Uterus (tissue), 4 donors: Measurements from ENCODE around the gene SBK3. TPM values are rescaled to one million over a fixed set of nuclear protein-coding genes. Genes with fewer than 3 reads are reported as not detected.

Experiments
- DNase-seq, 2 donors: peaks; one replicate each; pipeline ENCODE4 v3.0.0-alpha.2; 2019 to 2020
- H3K27ac ChIP-seq, 2 donors: fragments of 200-600 bp; sonication (generic); 1 replicate in 1 of 2; 2 replicates in 1 of 2; pipeline ENCODE4 v1.5.1; 2016 to 2018
- H3K27me3 ChIP-seq, 2 donors: fragments of 200-600 bp; sonication (generic); one replicate each; pipeline ENCODE4 v1.5.1; 2018 to 2019; ENCODE audit warnings: control low read depth in 1 of 2
- H3K36me3 ChIP-seq, 2 donors: fragments of 200-600 bp; sonication (generic); one replicate each; pipeline ENCODE4 v1.5.1; 2019; ENCODE audit warnings: control low read depth in 1 of 2
- H3K4me1 ChIP-seq, 2 donors: fragments of 200-600 bp; sonication (generic); one replicate each; pipeline ENCODE4 v1.5.1; 2018 to 2019; ENCODE audit warnings: control low read depth in 1 of 2
- H3K4me3 ChIP-seq, 2 donors: fragments of 200-600 bp; sonication (generic); 1 replicate in 1 of 2; 2 replicates in 1 of 2; pipeline ENCODE4 v1.5.1; 2018 to 2019; ENCODE audit warnings: mild to moderate bottlenecking in 1 of 2
- H3K9me3 ChIP-seq, 2 donors: fragments of 200-600 bp; sonication (generic); one replicate each; pipeline ENCODE4 v1.5.1; 2019; ENCODE audit warnings: control low read depth in 1 of 2
- POLR2A ChIP-seq, 2 donors: fragments of 450-650 bp; IDR thresholded peaks; one replicate each; pipeline ENCODE4 v1.6.1; 2016; ENCODE audit warnings: antibody characterized with exemption in 2 of 2, mild to moderate bottlenecking in 1 of 2, moderate library complexity in 1 of 2
- intact Hi-C: fragments of 100-400 bp; cut with DNase I; formaldehyde crosslinking; loops from one replicate; pipeline ENCODE4 v1.15.1; 2023; ENCODE audit warnings: low total_unique reads
- total RNA-seq, 4 donors: library from RNA; depleted of rRNA in 3 of 4; stranded (reverse); fragments of >200 nt in 3 of 4; gene quantifications; one replicate each; pipeline versions ENCODE4 v1.1.0 to v1.2.4, GENCODE V29; 2014 to 2023
- TF ChIP-seq, protein P1 (sequence below), 4 experiments: fragments of 200-600 bp in 2 of 4; fragments of 450-650 bp in 2 of 4; sonication (generic) in 2 of 4; IDR thresholded peaks; one replicate each; pipeline ENCODE4 v1.5.1; 2016 to 2019; ENCODE audit warnings: antibody characterized with exemption in 4 of 4, mild to moderate bottlenecking in 2 of 4, moderate library complexity in 1 of 4
- donor health status: DM: yes; HTN: yes; CAD: no.

Gene SBK3
- total RNA-seq, 4 donors from 2014 or later: 0.34 to 0.35 TPM; not detected in 2

DNA sequence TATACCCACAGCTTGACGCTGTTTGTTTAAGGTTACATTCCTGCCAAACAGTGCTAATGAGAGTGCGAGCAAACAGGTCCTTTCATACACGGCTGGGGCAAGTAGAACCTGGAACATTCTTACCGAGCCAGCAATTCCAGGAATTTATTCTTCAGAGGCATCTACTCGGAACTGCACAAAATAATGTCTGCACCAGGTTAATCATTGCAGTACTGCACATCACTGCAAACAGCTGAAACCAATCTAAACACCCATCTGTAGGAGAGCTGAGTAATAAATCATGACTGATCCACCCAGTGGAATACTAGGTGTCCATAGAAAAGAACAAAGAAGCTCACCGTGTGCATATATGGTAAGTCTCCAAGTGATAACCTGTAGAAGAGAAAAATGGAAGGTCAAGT lies 36.5 kb upstream of the SBK3 start:
- no peaks in the 10 kb centered on the region for H3K9me3 ChIP-seq
- no peaks in the 10 kb centered on the region for H3K27me3 ChIP-seq
- intact Hi-C loops: no loop called here
- H3K27ac ChIP-seq: peak overlapping the region in 1 of 2 donors; percentile 11
- peaks cover 0 to under 1% of the 10 kb centered on the region in 2 donors for H3K4me1 ChIP-seq
- no peak for DNase-seq
- H3K4me3 ChIP-seq: no peak overlapping the region
- TF ChIP-seq POLR2A (IDR thresholded peaks at IDR 0.05): no peak
- TF ChIP-seq, protein P1, sequence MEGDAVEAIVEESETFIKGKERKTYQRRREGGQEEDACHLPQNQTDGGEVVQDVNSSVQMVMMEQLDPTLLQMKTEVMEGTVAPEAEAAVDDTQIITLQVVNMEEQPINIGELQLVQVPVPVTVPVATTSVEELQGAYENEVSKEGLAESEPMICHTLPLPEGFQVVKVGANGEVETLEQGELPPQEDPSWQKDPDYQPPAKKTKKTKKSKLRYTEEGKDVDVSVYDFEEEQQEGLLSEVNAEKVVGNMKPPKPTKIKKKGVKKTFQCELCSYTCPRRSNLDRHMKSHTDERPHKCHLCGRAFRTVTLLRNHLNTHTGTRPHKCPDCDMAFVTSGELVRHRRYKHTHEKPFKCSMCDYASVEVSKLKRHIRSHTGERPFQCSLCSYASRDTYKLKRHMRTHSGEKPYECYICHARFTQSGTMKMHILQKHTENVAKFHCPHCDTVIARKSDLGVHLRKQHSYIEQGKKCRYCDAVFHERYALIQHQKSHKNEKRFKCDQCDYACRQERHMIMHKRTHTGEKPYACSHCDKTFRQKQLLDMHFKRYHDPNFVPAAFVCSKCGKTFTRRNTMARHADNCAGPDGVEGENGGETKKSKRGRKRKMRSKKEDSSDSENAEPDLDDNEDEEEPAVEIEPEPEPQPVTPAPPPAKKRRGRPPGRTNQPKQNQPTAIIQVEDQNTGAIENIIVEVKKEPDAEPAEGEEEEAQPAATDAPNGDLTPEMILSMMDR (IDR thresholded peaks at IDR 0.05): no peak
- no peaks in the 10 kb centered on the region for H3K36me3 ChIP-seq

DNA sequence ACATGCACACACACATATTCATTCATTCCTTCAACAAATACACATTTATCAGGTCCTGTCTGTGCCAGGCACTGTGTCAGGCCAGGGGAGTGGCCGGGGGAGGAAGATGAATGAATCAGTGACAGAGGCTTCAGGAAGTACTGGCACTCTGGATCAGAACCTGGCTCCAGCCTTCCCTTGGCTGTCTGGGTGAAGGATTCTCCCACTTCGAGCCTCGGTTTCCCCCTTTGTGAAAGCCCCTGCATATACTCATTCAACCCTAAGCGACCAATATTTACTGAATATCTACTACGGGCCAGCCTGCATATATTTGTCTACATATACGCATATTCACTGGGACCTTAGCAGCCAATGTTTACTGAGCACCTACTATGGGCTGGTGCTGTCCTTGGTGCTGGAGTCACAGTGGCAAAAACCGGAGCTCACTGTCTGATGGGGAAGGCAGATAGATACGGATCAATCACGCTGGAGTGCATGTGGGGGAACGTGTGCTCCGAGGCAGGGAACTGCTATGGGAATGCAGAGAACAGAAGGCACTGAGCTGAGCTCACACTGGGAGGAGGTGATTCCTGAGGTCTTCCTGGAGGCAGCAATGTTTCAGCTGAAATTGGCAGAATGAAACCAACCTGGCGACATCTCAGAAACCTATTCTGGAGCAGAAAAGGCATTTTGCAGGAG lies 35.9 kb upstream of the SBK3 start:
- no peak for TF ChIP-seq POLR2A (IDR thresholded peaks at IDR 0.05)
- TF ChIP-seq, protein P1 (IDR thresholded peaks at IDR 0.05): no peak
- H3K9me3 ChIP-seq: no peaks in the 10 kb centered on the region
- peak overlapping the region; percentile 77 to 93 for H3K4me3 ChIP-seq
- H3K27ac ChIP-seq: peak overlapping the region; percentile 90 to 95
- intact Hi-C loops: no loop called here
- no peaks in the 10 kb centered on the region for H3K27me3 ChIP-seq
- no peaks in the 10 kb centered on the region for H3K4me1 ChIP-seq
- no peak for DNase-seq
- H3K36me3 ChIP-seq: no peaks in the 10 kb centered on the region

DNA sequence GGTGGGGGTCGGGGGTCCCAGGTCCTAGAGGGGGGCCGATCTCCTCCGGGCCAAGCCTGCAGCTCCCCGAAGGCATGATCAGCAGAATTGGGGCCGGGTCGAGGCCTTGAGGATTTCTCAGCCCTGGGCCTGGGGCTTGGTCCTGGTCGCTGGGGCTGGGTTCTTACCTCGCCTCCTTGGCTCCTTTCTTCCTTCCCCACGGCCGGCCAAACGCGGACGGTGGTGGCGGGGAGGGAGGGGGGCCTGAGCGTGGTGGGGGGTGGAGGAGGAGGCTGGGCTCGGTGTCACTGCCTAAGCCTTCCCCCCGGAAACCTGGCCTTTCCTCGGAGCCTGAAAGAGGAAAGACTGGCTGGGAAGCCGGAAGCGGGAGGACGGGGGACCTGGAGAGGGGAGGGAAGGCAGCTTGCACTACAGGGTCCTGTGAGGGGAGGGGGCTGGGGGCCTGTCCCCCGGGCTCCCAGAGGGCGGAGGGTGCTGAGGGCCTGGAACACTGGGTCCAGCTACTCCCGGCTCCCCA lies 35.3 kb upstream of the SBK3 start, which contains the start of gene ZNF579:
Gene ZNF579 (minus strand): TSS at position 221 of the 517 bp plus-strand sequence. CDS start 1,209 bp downstream, outside the sequence.
- intact Hi-C loops: no loop called here
- peak within 1 kb of the TSS; percentile 77 to 93 for H3K4me3 ChIP-seq
- H3K27ac ChIP-seq: peak within 1 kb of the TSS; percentile 90 to 95
- no peaks in the 10 kb centered on the region for H3K36me3 ChIP-seq
- peak; percentile 87 to 89 for DNase-seq
- no peaks in the 10 kb centered on the region for H3K4me1 ChIP-seq
- TF ChIP-seq, protein P1 (IDR thresholded peaks at IDR 0.05): no peak
- TF ChIP-seq POLR2A (IDR thresholded peaks at IDR 0.05): peak in 1 of 2 donors; percentile 11
- no peaks in the 10 kb centered on the region for H3K27me3 ChIP-seq
- no peaks in the 10 kb centered on the region for H3K9me3 ChIP-seq

DNA sequence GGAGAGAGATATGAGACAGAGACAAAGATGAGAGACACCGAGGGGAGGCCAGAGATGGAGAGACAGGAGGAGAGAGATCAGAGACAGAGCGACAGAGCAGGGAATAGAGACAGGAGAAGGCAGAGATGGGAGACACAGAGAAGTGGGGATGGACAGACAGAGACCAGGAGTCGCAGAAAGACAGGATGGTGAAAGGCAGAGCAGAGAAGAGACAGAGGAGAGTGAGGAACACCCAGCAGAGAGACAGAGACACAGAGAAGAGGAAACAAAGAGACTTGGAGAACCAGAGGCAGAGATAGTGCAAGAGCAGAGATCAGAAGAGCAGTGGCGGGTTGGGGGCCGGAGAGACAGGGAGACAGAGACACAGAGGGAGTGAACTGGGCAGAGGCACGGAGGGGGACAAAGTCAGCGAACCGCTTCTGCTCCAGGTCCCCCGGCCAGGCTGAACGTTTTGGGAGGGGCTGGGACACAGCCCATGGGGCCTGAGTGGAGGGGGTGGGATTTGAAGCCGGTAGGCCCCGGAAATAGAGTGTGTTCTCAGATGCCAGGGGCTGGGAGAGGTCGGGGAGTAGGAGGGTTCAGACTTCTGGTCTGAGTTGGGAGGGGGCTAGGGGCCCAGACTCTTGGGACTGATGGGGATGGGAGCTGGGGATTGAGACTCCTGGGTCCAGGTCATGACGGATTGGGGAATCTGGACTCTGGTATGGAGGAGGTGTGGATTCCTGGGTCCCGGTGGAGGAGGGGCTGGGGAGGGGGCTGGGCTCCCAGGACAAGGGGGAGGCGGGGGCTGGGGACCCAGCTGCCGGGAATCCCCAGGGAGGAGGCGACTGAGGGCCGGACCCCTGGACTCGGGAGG lies 34.7 kb upstream of the SBK3 start:
- Histone ChIP-seq H3K4me1 (no peaks in the 10 kb centered on the region), H3K27ac (peak overlapping the region; percentile 90 to 95), H3K27me3 (no peaks in the 10 kb centered on the region), H3K9me3 (no peaks in the 10 kb centered on the region), H3K36me3 (no peaks in the 10 kb centered on the region), H3K4me3 (peak overlapping the region; percentile 77 to 93)
- intact Hi-C loops: no loop called here
- no peak for TF ChIP-seq POLR2A (IDR thresholded peaks at IDR 0.05)
- TF ChIP-seq, protein P1 (IDR thresholded peaks at IDR 0.05): no peak
- peak in 1 of 2 donors; percentile 45 for DNase-seq
